Measurements from ENCODE around the gene MSH5. TPM values are rescaled to one million over a fixed set of nuclear protein-coding genes. Genes with fewer than 3 reads are reported as not detected.

Gene MSH5
- polyA plus RNA-seq, 1 donor from 2014 or later, result 7.8 TPM

- no peak overlapping the region for H3K4me2 ChIP-seq (ENCODE audit: low read length)
- no peaks in the 10 kb centered on the region for H3K79me2 ChIP-seq (replicated peaks; ENCODE audit: insufficient read depth, low read length)
- no peaks in the 10 kb centered on the region for H3K36me3 ChIP-seq (ENCODE audit: insufficient read depth, low read length)
- no peaks in the 10 kb centered on the region for H3K9me3 ChIP-seq (ENCODE audit: low read length)
- H3K27me3 ChIP-seq (ENCODE audit: insufficient read depth, low read depth, low read length), result no peaks in the 10 kb centered on the region
- TF ChIP-seq RAD21 (conservative IDR thresholded peaks at IDR 0.05) (no peak), POLR2AphosphoS5 (IDR thresholded peaks at IDR 0.05) (no peak), SMC3 (conservative IDR thresholded peaks at IDR 0.05; ENCODE audit: poor library complexity) (no peak), MXI1 (conservative IDR thresholded peaks at IDR 0.05; ENCODE audit: poor library complexity, severe bottlenecking) (no peak), CTCF (IDR thresholded peaks at IDR 0.05; ENCODE audit: poor library complexity, severe bottlenecking) (no peak), REST (IDR thresholded peaks at IDR 0.05; ENCODE audit: borderline replicate concordance) (no peak), TAF1 (IDR thresholded peaks at IDR 0.05; ENCODE audit: low read depth) (no peak), EZH2 (IDR thresholded peaks at IDR 0.05; ENCODE audit: borderline replicate concordance, insufficient read depth, low read length, poor library complexity, severe bottlenecking) (no peak)
- no peak overlapping the region for H3K27ac ChIP-seq (ENCODE audit: low read length)
- no peaks in the 10 kb centered on the region for H4K20me1 ChIP-seq (ENCODE audit: insufficient read depth)
- H3K9me2 ChIP-seq (ENCODE audit: insufficient read depth, low read length), result no peaks in the 10 kb centered on the region
- no peak overlapping the region for H3K9ac ChIP-seq (ENCODE audit: low read length)
- H3K4me3 ChIP-seq (ENCODE audit: low read length), result no peak overlapping the region
- no peak overlapping the region for H2AFZ ChIP-seq (ENCODE audit: low read depth, low read length)
- no peaks in the 10 kb centered on the region for H3F3A ChIP-seq (ENCODE audit: insufficient read depth, low read length, poor library complexity, severe bottlenecking)
Measured at GRCh38 chr6:31692353-31692752, 47.5 kb upstream of the MSH5 start.

DNA sequence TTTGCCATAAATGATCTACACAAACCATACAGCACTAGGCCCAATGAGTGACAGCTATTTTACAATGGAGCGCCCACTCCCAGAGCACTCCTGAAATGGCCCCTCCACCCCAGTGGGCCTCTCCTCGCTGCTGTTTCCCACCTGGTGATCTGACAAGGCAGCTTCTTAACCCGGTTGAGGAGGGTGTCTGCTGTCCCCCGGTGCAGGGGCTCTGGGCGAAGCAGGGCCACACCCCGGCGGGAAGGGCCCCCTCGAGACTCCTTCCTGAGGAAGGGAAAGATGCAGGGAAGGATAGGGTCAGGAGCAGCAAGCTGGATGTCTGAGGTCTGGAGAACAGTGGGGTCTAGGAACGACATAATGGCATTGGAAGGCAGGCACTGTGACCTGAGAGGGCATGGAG is 46.9 kb upstream of the MSH5 start:
- H2AFZ ChIP-seq (ENCODE audit: low read depth, low read length), result no peak overlapping the region
- no peaks in the 10 kb centered on the region for H3K9me2 ChIP-seq (ENCODE audit: insufficient read depth, low read length)
- H3K27me3 ChIP-seq (ENCODE audit: insufficient read depth, low read depth, low read length), result no peaks in the 10 kb centered on the region
- H3K27ac ChIP-seq (ENCODE audit: low read length), result no peak overlapping the region
- H3K4me2 ChIP-seq (ENCODE audit: low read length), result no peak overlapping the region
- H3K79me2 ChIP-seq (replicated peaks; ENCODE audit: insufficient read depth, low read length), result no peaks in the 10 kb centered on the region
- no peak overlapping the region for H3K4me3 ChIP-seq (ENCODE audit: low read length)
- no peaks in the 10 kb centered on the region for H3K9me3 ChIP-seq (ENCODE audit: low read length)
- H3F3A ChIP-seq (ENCODE audit: insufficient read depth, low read length, poor library complexity, severe bottlenecking), result no peaks in the 10 kb centered on the region
- no peak overlapping the region for H3K9ac ChIP-seq (ENCODE audit: low read length)
- no peak for TF ChIP-seq EP300 (conservative IDR thresholded peaks at IDR 0.05; ENCODE audit: poor library complexity, severe bottlenecking)
- TF ChIP-seq POLR2AphosphoS5 (IDR thresholded peaks at IDR 0.05), result no peak
- TF ChIP-seq REST (IDR thresholded peaks at IDR 0.05; ENCODE audit: borderline replicate concordance), result no peak
- no peak for TF ChIP-seq CTCF (IDR thresholded peaks at IDR 0.05; ENCODE audit: poor library complexity, severe bottlenecking)
- TF ChIP-seq TAF1 (IDR thresholded peaks at IDR 0.05; ENCODE audit: low read depth), result no peak
- no peak for TF ChIP-seq RAD21 (conservative IDR thresholded peaks at IDR 0.05)
- TF ChIP-seq SMC3 (conservative IDR thresholded peaks at IDR 0.05; ENCODE audit: poor library complexity), result no peak
- TF ChIP-seq EZH2 (IDR thresholded peaks at IDR 0.05; ENCODE audit: borderline replicate concordance, insufficient read depth, low read length, poor library complexity, severe bottlenecking), result no peak
- no peaks in the 10 kb centered on the region for H3K36me3 ChIP-seq (ENCODE audit: insufficient read depth, low read length)
- H4K20me1 ChIP-seq (ENCODE audit: insufficient read depth), result no peaks in the 10 kb centered on the region

Data from neural cell (in vitro differentiated cells).